DMS53 treated with DMSO at 0.1 percent for 48 hours (cell line): ENCODE results near the gene TTC12.

Experiments
- DNase-seq: peaks from one replicate; lab custom pipeline; 2025; ENCODE audit not compliant: unreplicated experiment; lab: John Stamatoyannopoulos, UW

TTC12 gene

GRCh38 chr11:113400631-113401230 is 86.3 kb downstream of the TTC12 start:
- DNase-seq = no peak

GRCh38 chr11:113401718-113402117 is 87.3 kb downstream of the TTC12 start:
- DNase-seq = peak; percentile 63

- DNase-seq = no peak
Measured at GRCh38 chr11:113404859-113405430, 90.6 kb downstream of the TTC12 start.

GRCh38 chr11:113405724-113406478 is 91.5 kb downstream of the TTC12 start:
- DNase-seq = no peak

- DNase-seq = no peak
Measured at GRCh38 chr11:113407163-113407562, 92.8 kb downstream of the TTC12 start.

- DNase-seq = no peak
Measured at GRCh38 chr11:113408206-113408605, 93.8 kb downstream of the TTC12 start.

GRCh38 chr11:113408887-113409286 is 94.5 kb downstream of the TTC12 start:
- DNase-seq = no peak

GRCh38 chr11:113409526-113409925 is 95.1 kb downstream of the TTC12 start:
- no peak for DNase-seq

- no peak for DNase-seq
Measured at GRCh38 chr11:113410414-113411135, 96.2 kb downstream of the TTC12 start.

GRCh38 chr11:113411536-113411935 is 97.2 kb downstream of the TTC12 start:
- no peak for DNase-seq

GRCh38 chr11:113412675-113413074 is 98.3 kb downstream of the TTC12 start:
- no peak for DNase-seq

GRCh38 chr11:113415343-113415742 is 101.0 kb downstream of the TTC12 start:
- no peak for DNase-seq
